Measurements from ENCODE around the gene MARCO. TPM values are rescaled to one million over a fixed set of nuclear protein-coding genes. Genes with fewer than 3 reads are reported as not detected.
"Not testable (repeated sequence)": the region's sequence is repeated elsewhere in the genome, so short reads cannot be mapped to it uniquely, and the experiment has no call there.

MARCO gene
- total RNA-seq, 1 donor, result not detected

GRCh38 chr2:118939994-118940393 lies 2.0 kb upstream of the MARCO start:
- TF ChIP-seq CTCF (IDR thresholded peaks at IDR 0.05; ENCODE audit: insufficient read depth, low read depth, low read length), result no peak
- H3K4me3 ChIP-seq (ENCODE audit: low read depth, low read length), result no peak overlapping the region
- no peak for DNase-seq (ENCODE audit: low read depth)

DNA sequence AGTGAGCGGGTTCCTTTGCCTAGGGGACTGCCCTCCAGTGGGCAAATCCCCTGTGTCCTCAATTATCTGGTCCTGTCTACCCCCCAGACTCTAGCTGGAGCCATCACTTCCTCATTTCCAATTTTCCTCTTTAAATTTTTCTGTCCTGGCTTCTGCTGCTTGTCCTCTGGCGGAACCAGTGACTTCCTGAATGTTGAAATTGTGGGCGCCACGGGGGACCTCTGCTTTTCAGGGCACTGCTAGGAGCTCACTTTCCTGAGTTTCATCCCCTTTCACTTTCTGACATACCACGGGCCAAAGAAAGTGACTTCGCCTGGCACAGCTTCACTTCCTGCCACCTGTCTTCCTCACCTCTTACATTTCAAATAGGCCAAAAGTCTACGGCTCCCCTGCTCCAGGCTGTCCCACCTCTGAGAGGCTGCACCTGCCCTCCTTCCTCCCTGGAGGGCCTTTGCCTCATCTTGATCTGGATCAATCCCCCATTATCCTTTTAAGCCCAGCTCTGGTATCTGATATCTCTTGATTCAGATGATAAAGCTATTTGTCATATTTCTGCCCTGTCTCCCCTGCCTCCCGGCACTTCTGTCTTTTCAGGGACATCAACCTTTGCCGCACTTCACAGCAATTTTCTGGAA lies 1.4 kb upstream of the MARCO start:
- TF ChIP-seq CTCF (IDR thresholded peaks at IDR 0.05; ENCODE audit: insufficient read depth, low read depth, low read length), result no peak
- no peak for DNase-seq (ENCODE audit: low read depth)
- no peak overlapping the region for H3K4me3 ChIP-seq (ENCODE audit: low read depth, low read length)

GRCh38 chr2:118943286-118943685 lies 1.3 kb downstream of the MARCO start:
- no peak overlapping the region for H3K4me3 ChIP-seq (ENCODE audit: low read depth, low read length)
- TF ChIP-seq CTCF (IDR thresholded peaks at IDR 0.05; ENCODE audit: insufficient read depth, low read depth, low read length), result no peak
- no peak for DNase-seq (ENCODE audit: low read depth)

DNA sequence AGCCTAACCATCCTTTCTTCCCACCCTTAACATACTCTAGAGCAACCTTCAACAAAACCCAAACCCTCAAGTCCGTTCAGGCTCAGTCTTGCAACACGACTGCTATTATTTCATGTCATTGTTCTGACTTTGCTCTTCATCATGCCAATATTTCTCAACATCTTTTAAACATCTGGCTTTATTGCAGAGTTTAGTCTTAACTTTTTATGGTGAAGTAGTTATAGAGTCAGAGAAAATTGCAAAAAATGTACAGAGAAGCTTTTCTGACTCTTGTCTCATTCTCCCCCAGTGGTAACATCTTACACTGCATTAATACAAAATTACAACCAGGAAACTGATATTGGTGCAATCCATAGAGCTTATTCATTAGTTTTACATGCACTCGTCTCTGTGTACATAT lies 3.9 kb downstream of the MARCO start:
- no peak overlapping the region for H3K4me3 ChIP-seq (ENCODE audit: low read depth, low read length)
- DNase-seq (ENCODE audit: low read depth), result no peak
- no peak for TF ChIP-seq CTCF (IDR thresholded peaks at IDR 0.05; ENCODE audit: insufficient read depth, low read depth, low read length)

GRCh38 chr2:118948266-118948665 lies 6.3 kb downstream of the MARCO start:
- not testable (repeated sequence) for DNase-seq (ENCODE audit: low read depth); H3K4me3 ChIP-seq (ENCODE audit: low read depth, low read length)

DNA sequence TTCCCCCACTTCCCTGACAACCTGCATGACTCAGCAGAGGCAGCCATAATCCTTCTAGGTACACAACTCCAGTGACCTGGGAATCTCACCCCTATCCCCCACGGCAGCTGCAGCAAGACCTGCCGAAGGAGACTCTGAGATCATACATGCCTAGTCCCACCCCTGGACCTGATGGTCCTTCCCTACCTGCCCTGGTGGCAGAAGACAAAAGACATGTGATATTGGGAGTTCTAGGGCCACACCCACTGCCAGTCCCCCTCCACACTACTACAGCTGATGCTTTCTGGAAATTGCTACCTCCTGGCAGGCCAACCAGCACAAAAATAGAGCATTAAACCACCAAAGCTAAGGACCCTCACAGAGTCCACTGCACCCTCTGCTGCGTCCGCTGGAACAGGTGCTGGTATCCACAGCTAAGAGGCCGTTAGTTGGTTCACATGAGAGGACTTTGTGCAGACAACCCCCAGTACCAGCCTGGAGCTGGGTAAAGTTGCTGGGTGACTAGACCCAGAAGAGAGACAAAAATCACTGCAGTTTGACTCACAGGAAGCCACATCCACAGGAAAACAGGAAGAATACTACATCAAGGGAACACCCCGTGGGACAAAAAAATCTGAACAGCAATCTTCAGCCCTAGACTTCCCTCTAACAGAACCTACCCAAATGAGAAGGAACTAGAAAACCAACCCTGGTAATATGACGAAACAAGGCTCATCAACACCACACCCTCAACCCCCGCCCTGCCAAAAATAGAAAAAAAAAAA lies 12.5 kb downstream of the MARCO start:
- no peak for DNase-seq (ENCODE audit: low read depth)
- no peak overlapping the region for H3K4me3 ChIP-seq (ENCODE audit: low read depth, low read length)
- TF ChIP-seq CTCF (IDR thresholded peaks at IDR 0.05; ENCODE audit: insufficient read depth, low read depth, low read length), result no peak

DNA sequence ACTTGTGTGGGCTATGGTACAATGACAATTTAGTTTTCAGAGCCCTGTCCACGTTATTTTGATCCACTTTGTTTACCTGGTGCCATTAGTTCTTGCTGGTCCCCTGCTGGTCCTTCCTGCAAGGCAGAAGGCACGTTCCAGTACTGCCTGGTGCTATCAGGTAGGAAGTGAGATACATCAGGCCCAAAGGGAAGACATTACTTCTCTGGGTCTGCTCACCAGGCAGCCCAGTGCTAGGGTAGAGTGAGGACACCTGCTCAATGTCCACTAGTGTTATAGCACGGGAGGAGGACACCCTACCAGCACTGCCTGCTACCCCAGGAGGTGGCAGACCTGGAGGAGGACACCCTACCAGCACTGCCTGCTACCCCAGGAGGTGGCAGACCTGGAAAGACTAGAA lies 23.7 kb downstream of the MARCO start:
- no peak for DNase-seq (ENCODE audit: low read depth)
- H3K4me3 ChIP-seq (ENCODE audit: low read depth, low read length), result no peak overlapping the region
- TF ChIP-seq CTCF (IDR thresholded peaks at IDR 0.05; ENCODE audit: insufficient read depth, low read depth, low read length), result no peak

All from fibroblast of villous mesenchyme (primary cell).